ENCODE data around the gene VPS4B. TPM values are rescaled to one million over a fixed set of nuclear protein-coding genes. Genes with fewer than 3 reads are reported as not detected.

VPS4B gene
- total RNA-seq, 1 experiment from 2014 or later, result 60.2 TPM

GRCh38 chr18:63427558-63427957 is 5.3 kb upstream of the VPS4B start:
- no peak overlapping the region for H3K14ac ChIP-seq (ENCODE audit: insufficient read depth, low read length)
- DNase-seq, result peak; percentile 38
- no peak overlapping the region for H3T11ph ChIP-seq (ENCODE audit: low read length)
- no CpG with 5 or more reads among the region's 4 CpGs for WGBS (ENCODE audit: extremely low coverage, insufficient read length, low lambda C conversion rate)
- H3K23me2 ChIP-seq (ENCODE audit: insufficient read length, low read depth, low read length, poor library complexity, severe bottlenecking), result peaks cover 5% of the 10 kb centered on the region
- H3K79me2 ChIP-seq (ENCODE audit: insufficient read depth, low read length), result no peaks in the 10 kb centered on the region
- H4K20me1 ChIP-seq (ENCODE audit: control insufficient read depth, insufficient read depth, insufficient read length), result no peaks in the 10 kb centered on the region
- H2BK20ac ChIP-seq (ENCODE audit: low read depth, low read length, poor library complexity, severe bottlenecking), result no peak overlapping the region
- H3K4me3 Mint-ChIP-seq, result no peak overlapping the region
- H2BK5ac ChIP-seq (ENCODE audit: insufficient read length, low read length), result no peak overlapping the region
- no peak overlapping the region for H2BK120ac ChIP-seq (ENCODE audit: low read depth, low read length, poor library complexity, severe bottlenecking)
- no peaks in the 10 kb centered on the region for H3K4me1 ChIP-seq (ENCODE audit: insufficient read depth, low read length)
- H3K27ac ChIP-seq (ENCODE audit: insufficient read length, low read depth, low read length), result no peak overlapping the region
- no peak overlapping the region for H3K4ac ChIP-seq (ENCODE audit: low read depth, low read length)
- peaks cover 10 to 14% of the 10 kb centered on the region in 2 experiments for H3K4me1 Mint-ChIP-seq
- H3K36me3 Mint-ChIP-seq (ENCODE audit: insufficient read depth in 1 of 3, low read depth in 3 of 3), result no peaks in the 10 kb centered on the region
- H4K5ac ChIP-seq (ENCODE audit: insufficient read length, low read depth, low read length), result no peak overlapping the region
- no peaks in the 10 kb centered on the region for H3K27me3 ChIP-seq (ENCODE audit: insufficient read depth, low read length)
- no peaks in the 10 kb centered on the region for H3K9me3 Mint-ChIP-seq
- H2AFZ ChIP-seq (ENCODE audit: low read length), result no peak overlapping the region
- no peaks in the 10 kb centered on the region for H3K27me3 Mint-ChIP-seq (ENCODE audit: low read depth)
- H3K18ac ChIP-seq (ENCODE audit: insufficient read length, low read depth, low read length), result no peak overlapping the region
- no peaks in the 10 kb centered on the region for H3K9me3 ChIP-seq (ENCODE audit: control insufficient read depth, low read depth, low read length)
- no peak overlapping the region for H2BK12ac ChIP-seq (ENCODE audit: insufficient read length, low read depth, low read length)
- H3K23ac ChIP-seq (ENCODE audit: insufficient read length, low read depth, low read length), result no peak overlapping the region
- no peak overlapping the region for H2BK15ac ChIP-seq (ENCODE audit: low read depth, low read length)
- no peak overlapping the region for H3K4me2 ChIP-seq (ENCODE audit: insufficient read depth, insufficient read length, low read length)
- TF ChIP-seq, protein P1, sequence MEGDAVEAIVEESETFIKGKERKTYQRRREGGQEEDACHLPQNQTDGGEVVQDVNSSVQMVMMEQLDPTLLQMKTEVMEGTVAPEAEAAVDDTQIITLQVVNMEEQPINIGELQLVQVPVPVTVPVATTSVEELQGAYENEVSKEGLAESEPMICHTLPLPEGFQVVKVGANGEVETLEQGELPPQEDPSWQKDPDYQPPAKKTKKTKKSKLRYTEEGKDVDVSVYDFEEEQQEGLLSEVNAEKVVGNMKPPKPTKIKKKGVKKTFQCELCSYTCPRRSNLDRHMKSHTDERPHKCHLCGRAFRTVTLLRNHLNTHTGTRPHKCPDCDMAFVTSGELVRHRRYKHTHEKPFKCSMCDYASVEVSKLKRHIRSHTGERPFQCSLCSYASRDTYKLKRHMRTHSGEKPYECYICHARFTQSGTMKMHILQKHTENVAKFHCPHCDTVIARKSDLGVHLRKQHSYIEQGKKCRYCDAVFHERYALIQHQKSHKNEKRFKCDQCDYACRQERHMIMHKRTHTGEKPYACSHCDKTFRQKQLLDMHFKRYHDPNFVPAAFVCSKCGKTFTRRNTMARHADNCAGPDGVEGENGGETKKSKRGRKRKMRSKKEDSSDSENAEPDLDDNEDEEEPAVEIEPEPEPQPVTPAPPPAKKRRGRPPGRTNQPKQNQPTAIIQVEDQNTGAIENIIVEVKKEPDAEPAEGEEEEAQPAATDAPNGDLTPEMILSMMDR (conservative IDR thresholded peaks at IDR 0.05), result no peak
- no peak overlapping the region for H3K56ac ChIP-seq (ENCODE audit: insufficient read length, low read depth, low read length)
- no peak overlapping the region for H4K91ac ChIP-seq (ENCODE audit: insufficient read length, low read depth, low read length)
- no peak overlapping the region for H2AK5ac ChIP-seq (ENCODE audit: insufficient read length, low read length)
- no peak overlapping the region for H3K27ac Mint-ChIP-seq
- no peak overlapping the region for H3K9ac ChIP-seq (ENCODE audit: extremely low read depth, insufficient read length, low read length)
- no peak overlapping the region for H4K8ac ChIP-seq (replicated peaks; ENCODE audit: insufficient read length, low read depth, low read length)
- H3K79me1 ChIP-seq (ENCODE audit: insufficient read depth, low read depth, low read length, poor library complexity, severe bottlenecking), result no peaks in the 10 kb centered on the region

Measured in H9 (cell line).